Activated CD8-positive, alpha-beta memory T cell treated with anti-CD3 and anti-CD28 coated beads, Interleukin-2, amount 50 U/mL, for 48 hours (primary cell): ENCODE results near the gene NMNAT3.
A peak's percentile ranks its signal among the peaks of the same experiment; 100 is the strongest.

Experiments used
- DNase-seq: peaks from one replicate; pipeline ENCODE4 v3.0.0-alpha.2; 2020

Gene NMNAT3

DNA sequence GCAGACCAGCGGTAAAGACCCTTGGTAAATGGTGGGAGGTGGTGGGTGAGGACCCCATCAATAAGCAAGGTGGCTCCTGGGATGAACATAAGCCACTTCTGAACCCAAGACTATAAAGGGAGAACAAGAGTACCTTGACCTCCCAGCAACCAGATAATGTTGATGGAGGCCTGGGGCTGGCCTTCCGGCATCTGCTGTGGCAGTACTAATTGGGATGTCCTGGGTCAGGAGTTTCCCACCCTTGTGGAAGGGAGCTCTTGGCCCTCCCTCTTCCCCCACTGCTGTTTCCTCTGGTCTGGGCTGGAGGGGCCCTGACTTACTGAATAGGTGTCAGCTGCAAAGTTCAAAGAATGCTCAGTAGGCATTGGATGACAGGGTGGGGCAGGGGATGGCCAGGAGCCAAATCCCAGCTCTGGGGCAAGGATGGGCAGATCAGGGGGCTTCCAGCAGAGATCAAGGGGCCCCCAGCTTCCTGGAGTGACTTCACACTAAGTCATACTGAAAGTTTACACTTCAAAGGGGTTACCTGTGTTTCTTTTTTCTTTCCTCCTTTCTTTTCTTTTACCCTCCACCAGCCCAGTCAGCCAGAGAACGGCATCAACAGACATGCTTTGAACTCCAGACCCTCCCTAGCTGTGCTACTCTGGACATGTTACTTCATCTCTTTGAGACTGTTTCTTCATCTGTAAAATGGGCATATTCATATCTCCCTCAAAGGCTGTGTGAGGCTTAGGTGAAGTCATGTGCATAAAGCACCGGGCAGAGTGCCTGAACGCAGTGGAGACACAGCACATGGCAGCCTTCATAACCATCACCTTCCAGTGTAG is 139.8 kb downstream of the NMNAT3 start:
- DNase-seq: no peak

DNA sequence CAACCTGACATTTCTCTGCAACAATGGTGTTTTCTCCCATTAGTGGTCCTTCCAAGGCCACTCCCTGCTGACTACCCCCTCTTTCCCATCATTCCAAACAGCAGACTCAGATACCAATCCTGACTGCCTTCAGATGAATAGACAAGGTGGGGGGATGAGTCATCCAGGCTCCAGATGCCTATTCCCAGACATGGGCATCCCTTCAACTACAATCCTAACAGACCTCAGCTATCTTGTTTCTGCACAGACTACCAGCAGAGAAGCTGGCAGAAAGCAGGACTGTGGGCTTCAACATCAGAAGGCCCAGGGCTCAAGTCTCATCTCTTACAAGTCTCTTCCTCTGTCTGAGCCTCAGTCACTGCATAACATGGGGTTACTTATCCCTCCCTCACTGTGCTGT is 140.4 kb downstream of the NMNAT3 start:
- no peak for DNase-seq

DNA sequence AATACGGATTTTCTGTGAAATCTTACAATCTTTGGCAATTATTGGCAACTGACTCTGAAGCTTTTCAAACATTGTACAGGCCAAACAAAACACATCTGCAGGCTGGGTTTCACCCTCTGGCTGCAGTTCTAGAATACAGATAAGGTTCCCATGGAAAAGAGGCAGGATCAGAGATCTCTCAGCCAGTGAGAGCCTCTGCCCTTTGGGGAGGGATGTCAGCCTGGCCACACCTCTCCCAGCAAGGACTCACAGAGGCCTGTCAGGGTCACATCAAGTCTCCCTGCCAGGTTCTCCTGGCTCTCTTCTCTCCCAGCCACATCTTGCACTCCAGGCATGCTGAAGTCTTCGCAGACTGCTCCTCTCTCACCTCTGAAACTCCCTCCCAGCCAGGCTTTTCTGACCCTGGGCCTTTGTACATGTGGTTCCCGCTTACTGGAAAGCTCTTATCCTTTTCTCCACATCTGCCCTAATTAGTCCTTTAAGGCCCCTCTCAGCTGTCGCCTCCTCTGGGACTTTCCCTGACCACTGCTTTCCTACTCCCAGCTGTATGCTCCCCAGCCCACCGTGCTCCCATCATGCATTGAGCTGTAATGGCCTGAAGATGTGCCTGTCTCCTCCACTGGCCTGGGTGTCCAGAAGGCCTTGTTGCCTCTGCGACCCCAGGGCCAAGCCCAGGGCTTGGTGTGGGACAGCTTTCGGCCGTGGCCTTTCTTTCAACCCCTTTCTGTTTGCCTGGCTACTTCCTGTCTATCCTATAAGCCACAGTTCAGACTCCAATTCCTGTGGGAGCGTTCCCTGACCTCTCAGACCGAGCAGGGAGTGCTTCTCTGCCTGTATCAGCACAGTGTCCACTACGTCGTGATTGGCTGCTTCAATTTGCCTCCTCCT is 142.5 kb downstream of the NMNAT3 start:
- DNase-seq: no peak

DNA sequence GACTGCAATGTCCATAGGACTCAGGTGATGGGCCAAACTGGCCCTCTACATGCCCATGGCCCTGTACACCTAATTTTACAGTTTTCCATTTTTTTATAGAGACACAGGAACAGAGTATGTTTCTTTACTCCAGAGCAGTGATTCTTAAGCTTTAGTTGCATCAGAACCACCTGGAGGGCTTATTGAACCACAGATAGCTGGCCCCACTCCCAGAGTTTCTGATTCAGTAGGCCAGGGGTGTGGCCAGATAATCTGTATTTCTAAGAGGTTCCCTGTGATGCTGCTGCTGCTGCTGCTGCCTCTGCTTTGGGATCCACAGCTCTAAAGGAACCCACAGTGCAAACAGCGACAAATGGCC is 143.3 kb downstream of the NMNAT3 start:
- no peak for DNase-seq

DNA sequence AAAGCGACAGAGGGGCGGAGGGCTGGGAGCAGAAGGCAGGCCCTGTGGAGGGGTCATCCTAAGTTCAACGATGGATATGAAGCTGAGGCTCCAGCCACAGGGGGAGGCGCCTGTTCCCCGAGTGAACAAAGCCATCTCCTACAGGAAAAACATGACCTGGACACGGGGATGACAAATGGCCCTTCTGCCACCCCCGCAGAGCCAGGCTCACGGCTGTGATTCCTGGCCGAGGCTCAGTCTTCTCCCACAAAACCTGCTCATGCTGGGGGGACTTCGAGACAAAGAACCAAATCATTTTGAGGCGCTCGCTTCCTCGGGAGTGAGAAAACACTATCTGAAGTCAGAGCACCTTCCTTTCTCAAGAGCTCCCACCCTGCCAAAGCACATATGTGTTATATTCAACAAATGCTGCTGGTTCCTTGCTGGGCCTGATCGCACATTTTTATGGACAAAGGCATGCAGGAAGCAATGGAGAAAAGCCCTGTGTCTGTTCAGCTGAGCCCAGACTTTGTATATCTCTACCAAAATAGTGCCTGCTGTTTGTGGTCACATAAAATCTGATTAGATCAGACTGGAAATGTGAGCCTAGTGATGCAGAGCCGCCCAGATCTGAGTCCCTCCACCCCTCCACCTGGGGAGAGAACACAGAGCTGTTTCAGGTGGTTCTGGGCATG is 143.9 kb downstream of the NMNAT3 start:
- no peak for DNase-seq

DNA sequence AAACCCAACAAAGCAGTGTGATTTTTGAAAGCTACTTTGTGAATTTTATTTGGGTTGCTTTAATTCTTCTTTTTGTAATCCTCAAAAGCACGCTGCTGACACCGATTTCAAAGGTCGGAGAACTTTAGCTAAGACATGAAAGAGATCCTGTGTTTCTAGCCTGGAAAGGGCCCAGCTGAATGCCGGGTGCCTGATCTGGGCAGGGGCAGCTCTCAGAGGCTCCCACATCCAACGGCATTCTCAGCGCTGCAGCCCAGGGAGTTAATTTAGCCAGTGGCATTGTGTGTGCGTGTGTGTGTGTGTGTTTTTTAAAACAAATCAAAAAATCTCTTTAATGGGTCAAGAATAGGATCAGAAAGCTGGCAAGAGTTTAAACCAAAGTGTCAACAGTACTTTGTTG is 144.8 kb downstream of the NMNAT3 start:
- DNase-seq: no peak

DNA sequence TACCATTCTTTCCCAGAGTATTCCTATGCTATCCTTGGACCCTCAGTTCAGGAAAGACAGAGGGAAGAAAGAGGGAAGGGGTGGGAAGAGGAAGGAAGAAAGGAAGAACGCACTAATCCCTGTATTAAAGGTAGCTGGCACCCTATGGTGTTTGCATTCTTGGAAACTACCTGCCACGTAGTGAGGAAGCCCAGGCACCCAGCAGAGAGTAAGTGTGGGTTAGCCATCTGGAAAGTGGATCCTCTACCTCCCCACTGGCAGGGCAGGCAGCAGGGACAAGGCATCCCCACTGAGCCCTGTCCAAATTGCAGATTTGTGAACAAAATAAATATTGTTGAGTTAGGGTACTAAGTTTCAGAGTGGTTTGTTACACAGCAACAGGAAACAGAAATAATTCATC is 147.1 kb downstream of the NMNAT3 start:
- no peak for DNase-seq

DNA sequence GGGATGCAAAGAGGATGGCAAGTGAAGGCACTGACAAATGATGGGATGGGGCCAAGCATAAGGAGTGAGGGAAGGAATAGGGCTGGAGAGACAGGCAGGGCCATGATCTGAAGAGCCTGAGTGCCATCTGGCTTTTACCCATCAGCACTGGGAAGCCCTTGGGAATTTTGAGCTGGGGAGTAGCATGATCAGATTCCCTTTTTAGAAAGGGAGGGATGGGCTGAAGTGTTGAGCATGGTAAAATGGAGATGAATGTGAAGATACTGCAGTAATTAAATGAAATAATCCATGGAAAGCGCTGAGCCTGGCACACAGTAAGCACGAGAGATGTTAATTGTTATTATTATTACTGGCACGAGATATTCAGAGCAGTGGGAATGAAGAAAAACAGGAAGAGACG is 148.1 kb downstream of the NMNAT3 start:
- no peak for DNase-seq

DNA sequence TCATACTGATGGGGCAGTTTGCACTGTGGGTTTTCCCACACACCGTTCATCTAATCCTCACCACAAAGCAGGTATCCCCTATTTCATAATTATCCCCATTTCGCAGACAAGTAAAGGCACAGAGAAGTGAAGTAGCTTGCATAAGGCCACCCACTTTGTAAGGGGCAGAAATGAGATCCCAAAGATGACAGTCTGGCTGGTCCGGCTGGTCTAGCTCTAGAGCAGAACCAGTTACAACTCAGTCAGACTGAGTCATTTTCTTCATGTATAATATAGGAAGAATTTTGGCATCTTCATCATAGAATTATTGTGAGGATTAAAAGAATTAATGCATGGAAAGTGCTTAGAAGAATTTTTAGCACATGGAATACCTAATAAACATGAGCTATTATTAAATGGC is 148.8 kb downstream of the NMNAT3 start:
- no peak for DNase-seq

DNA sequence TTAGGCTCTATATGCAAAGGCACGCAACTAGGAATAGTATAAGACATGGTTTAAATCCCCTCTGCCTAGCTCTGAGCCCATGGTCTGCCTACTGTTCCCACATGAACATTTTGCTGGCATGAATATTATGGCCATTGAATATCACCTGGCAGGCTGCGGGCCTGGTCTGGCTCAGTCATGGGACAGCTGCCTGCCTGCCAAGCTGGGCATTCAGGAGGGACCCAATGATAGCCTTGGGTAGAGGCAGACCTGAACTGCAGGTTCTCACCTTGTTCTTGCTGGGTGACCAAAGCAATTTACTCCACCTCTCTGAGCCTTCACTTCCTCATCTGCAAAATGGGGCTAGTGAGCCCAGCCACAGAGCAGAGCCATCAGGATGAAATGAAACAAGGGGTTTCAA is 149.5 kb downstream of the NMNAT3 start:
- DNase-seq: no peak

DNA sequence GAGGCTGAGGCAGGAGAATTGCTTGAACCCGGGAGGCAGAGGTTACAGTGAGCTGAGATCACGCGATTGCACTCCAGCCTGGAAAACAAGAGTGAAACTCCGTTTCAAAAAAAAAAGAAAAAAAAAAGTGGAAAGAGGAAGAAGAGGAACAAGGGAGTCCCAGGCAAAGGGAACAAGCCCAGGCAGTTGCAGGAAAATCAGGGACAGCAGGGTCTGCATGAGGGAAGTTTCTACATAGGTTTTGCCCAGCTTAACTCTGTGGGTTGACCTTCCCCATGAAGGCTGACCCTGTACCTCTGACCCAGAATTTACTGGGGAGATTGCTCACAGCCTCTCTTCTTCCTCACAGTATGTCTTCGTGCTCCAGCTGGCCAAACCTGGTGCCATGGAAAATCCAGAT is 150.5 kb downstream of the NMNAT3 start:
- DNase-seq: no peak

DNA sequence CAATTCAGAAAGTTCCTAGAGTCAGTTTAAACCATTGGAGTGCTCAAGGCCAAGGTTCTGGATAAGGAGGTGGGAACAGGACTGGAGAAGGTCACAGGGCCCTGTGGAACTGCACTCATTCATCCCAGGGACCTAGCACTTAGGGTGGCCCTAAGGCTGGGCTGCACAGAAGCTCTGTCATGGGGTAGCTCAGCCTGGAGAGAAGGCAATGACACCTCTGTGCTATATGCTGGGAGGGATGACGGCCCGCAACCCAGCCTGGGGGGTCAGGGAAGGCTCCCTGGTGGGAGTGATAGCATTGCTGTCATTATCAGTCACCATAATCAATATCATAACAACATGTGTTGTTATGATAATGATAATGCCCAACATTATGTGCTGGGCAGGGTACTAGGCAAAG is 151.6 kb downstream of the NMNAT3 start:
- no peak for DNase-seq

DNA sequence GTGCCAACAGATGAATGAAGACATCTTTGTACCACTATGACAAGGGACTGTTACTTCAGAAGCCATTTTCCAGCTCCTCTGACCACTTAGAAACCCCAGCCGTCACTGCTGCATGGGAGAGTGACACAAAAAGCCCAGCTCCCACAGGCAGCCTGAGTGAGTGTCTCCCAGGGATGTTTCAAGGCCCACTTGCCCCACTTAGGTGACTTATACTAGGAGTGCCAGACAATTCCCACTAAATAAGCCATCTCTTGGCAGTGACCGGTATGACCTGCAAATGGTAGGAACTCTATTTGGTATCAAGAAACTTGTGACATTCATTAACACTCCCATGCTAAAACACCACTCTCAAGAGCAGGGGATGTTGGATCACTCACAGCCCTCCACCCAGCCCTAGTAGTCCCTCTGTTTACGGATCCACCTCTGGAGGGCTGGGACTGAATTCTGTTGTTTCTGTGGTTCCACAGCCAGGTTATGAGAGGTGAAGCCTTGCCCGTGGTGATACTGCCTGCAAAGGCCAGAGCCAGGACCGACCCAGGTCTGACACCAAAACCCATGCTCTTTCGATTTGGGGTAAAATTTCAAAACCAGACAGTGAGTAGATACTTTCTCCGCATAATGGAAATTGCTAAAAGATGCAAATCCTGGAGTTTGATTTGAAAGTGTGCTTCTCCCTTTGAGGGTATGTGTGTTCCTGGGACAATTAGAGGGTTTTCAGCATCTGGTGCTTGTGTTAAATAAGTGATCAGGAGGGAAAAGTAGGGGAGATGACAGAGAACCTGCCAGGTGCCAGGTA is 152.7 kb downstream of the NMNAT3 start:
- no peak for DNase-seq

DNA sequence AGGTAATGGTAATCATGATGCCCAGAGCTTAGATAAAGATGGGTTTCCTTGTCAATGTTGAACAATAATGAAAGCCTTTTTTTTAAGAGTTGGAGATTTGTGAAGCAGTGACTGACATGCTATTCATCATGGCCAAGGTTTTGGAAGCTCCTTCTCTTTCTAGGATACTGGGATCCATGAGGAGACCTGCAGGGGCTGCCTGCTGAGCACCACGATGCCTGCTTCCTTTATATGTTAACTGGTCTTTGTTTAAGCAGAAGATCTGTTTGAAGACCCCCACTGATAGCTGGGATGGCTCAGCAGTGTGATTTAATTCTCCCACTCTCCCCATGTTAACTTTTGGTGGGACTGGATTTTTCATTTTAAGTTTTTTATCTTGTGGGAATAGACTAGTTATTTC is 154.1 kb downstream of the NMNAT3 start:
- DNase-seq: no peak

DNA sequence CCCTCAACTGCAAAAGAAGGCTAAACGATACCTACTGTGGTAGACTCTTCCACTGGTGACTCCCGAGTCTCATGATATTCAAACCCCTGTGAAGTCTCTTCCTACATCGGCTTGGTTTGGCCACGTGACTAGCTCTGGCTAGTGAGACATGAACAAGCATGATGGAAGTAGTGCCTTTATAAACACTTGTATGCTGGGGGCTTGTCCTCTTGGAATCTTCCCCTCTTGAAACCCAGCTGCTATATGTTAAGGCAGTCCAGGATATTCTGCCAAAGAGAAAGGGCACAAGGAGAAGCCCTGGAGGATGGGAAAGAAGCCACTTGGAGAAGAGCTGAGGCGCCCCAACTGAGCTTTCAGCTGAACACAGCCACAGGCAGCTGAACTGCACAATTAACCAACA is 154.6 kb downstream of the NMNAT3 start:
- DNase-seq: no peak

DNA sequence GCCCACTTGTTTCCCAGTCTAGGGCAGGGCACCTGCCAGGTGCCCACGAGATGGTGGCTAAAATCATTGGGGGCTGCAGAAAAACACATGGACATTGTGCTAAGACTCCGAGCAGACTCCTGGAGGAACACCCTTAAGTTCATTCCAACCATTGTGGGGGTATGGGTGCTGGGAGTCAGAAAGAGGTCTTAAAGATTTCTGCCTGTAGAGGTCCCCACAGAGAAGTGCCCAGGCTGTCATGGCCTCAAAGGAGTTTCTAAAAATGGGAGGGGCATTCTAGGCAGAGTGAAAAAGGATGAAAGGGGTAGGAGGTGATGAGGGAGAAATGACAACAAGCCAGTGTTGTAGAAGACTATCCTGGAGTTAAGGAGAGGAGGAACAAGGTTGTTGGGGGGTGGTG is 155.4 kb downstream of the NMNAT3 start:
- DNase-seq: no peak

DNA sequence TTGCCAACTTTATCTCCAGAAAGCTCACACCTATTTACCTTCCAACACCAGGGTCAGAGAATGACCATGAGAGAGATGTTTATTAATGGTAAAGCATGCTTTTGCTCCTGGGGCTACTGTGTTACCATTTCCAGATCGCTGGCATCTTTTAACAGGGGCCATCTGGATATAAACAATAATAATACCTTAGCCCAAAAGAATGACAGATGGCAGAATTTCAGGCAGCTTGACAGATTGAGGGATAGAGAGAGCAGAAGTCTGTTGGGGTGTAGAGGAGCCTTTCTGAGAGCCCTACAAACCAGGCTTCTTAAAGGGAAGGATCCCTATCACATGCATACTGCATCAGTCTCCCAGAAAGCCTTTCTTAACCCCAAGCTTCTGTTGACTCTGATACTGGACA is 156.0 kb downstream of the NMNAT3 start:
- DNase-seq: no peak

DNA sequence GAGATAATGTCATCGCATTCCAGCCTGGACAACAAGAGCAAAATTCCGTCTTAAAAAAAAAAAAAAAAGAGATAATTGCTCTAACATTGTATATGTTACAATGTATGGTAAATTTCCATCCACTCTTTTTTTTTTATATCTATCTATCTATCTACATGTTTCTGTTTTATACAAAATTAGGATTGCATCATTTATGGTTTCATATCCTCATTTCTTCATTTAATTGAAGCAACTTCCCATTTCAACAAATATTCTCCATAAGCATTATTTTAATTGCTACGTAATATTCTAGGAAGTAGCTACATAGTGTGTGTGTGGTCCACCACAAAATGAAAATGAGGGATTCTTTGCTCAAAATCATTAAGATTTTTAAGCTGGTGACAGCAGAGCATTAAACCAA is 156.6 kb downstream of the NMNAT3 start:
- no peak for DNase-seq

DNA sequence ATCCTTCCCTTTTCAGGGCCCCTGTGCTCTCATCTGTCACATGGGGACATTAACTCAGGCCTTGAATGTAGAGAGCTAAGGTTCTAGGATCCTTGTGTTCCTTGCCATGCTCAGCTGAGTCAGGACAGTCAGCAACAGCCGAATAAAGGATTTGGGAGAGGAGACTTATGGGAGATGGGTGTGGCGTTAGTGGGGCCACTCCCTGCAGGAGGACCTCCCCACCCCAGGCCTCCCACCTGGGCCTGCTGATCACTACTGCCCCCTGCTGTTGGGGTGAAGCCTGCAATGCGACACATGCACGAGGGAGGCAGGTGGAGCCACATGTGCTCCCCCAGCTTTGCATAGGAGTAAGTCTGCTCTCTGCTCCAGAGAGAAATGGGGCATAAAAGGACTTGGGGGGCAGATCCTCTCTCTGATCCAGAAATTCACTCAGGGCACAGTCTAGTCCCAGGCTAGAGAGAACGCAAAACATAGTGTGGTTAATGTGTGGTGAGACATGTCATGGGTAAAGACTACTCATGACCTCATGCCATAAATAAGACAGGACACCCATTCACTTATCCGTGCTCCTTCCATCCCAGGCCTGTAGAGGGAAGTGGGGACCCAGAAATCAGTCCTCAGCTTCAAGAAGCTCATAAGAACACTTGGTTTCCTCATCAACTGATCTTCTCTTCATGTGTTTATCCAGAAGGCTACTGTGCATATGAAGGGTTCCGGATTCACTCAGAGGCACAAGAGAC is 157.6 kb downstream of the NMNAT3 start:
- peak; percentile 64 for DNase-seq

DNA sequence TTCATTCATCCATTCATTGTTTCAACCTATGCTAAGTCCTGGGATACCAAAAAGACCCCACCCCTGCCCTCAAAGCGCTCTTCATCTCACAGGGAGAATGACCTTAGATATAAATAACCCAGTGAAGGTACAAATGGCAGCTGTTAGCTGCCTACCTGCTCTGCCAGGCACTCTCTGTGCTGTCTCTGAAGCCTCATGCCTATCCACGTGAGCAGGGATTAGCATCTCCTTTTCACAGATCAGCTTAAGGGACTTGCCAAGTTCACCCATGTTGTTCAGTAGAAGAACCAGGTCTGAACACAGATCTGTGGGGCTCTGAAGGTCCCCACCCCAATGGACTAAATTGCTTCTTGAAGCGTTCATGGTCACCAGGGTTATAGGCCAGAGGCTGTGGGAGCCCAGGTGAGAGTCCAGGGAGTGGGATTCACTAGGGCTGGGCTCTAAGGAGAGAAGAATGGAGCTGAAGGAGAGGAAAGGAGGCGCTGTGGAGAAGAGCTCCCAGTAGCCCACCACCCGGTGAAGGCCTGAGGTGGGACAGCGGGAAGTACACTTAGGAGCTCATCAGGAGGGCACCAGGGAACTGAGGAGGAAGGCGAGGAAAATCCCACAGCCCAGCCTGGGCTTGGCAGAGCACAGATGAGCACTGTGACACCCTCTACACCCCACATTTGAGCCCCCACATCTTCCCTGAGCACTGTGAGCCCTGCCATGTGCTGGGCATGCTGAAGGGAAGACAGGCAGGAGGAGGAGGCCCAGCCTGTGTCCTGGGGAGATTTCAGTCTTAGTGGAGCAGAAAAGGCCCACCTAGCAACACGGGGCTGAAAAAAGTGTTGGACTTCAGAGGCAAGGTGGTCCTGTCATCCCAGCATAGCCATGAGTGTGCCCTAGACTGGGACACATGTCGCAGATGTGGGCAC is 158.6 kb downstream of the NMNAT3 start:
- no peak for DNase-seq

DNA sequence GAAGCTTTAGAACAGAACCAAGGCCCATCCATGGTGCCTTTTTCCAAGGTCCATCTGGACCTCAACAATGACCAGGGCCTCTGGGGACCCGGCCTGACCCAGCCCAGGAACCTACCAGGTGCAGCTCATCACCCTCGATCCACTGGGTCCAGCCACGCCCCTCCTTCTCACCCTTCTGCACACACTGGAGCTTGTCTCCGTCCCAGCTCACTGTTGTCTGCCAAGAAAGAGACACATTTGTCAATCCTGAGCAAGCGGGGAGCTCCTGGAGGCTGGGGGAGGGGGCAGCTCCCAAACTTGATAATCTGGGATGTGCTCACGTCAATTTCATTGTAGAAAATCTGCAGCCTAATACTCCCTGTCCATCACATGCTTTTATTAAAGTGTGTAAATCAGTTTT is 159.5 kb downstream of the NMNAT3 start:
- no peak for DNase-seq
